Gastroesophageal sphincter (tissue), 3 donors: ENCODE data around the gene SH3RF3.

Experiments used
- POLR2AphosphoS5 ChIP-seq: sonication (generic); formaldehyde crosslinking; IDR thresholded peaks from one replicate; pipeline ENCODE4 v1.6.1; 2017; ENCODE audit warnings: antibody characterized with exemption
- TF ChIP-seq, protein P1 (sequence below), 4 experiments: fragments of 200-600 bp in 2 of 4; fragments of 450-650 bp in 2 of 4; sonication (generic) in 1 of 4; IDR thresholded peaks; one replicate each; pipeline ENCODE4 v1.5.1; 2017 to 2019; ENCODE audit warnings: antibody characterized with exemption in 4 of 4, mild to moderate bottlenecking in 2 of 4, moderate library complexity in 2 of 4

DNA sequence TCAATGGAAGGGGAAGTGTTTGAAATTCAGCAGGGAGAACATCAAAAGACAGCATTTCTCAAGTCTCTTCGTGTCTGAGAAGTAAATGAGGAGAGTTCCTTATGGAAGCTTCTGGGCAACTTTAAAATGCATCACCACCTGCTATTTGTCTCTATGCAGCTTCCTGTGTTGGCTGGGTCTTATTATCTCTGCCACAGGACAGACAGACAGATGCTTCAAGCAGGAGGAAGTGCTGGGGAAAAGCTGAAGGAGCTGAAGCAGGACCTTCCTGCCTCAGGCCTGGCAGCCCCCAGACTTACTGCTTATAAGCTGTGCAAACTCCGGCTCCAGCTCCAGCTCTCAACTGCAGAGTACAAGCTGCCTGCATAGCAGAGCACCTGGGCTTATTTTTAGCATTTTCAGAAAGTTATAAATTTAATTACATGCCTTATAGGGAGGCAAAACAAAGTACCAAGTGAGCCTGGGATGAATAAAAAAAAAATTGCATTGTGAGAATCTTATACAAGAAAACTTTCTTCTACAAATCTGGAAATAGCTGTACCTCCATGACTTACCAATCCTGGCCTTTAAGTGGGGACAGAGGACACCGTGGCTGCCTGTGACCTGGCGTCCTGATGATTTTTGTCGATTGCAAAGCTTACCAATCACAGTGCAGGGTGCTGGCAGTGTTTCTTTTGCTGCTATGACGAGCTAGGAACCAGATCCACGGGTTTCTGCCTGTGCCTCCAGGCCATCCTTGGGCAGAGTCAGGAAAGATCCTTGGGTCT is 278.5 kb downstream of the SH3RF3 start:
- TF ChIP-seq, protein P1, sequence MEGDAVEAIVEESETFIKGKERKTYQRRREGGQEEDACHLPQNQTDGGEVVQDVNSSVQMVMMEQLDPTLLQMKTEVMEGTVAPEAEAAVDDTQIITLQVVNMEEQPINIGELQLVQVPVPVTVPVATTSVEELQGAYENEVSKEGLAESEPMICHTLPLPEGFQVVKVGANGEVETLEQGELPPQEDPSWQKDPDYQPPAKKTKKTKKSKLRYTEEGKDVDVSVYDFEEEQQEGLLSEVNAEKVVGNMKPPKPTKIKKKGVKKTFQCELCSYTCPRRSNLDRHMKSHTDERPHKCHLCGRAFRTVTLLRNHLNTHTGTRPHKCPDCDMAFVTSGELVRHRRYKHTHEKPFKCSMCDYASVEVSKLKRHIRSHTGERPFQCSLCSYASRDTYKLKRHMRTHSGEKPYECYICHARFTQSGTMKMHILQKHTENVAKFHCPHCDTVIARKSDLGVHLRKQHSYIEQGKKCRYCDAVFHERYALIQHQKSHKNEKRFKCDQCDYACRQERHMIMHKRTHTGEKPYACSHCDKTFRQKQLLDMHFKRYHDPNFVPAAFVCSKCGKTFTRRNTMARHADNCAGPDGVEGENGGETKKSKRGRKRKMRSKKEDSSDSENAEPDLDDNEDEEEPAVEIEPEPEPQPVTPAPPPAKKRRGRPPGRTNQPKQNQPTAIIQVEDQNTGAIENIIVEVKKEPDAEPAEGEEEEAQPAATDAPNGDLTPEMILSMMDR (IDR thresholded peaks at IDR 0.05) = no peak
- no peak for TF ChIP-seq POLR2AphosphoS5
